DND-41 (cell line): ENCODE measurements around the gene SLC26A2.

ENCODE experiments used
- EZH2 ChIP-seq: IDR thresholded peaks from 3 replicates; pipeline ENCODE4 v1.6.1; 2012; ENCODE audit warnings: borderline replicate concordance, low read depth, mild to moderate bottlenecking, moderate library complexity, low read length, inconsistent platforms; ENCODE audit not compliant: severe bottlenecking
- TF ChIP-seq, protein P1 (sequence below): IDR thresholded peaks from 2 replicates; pipeline ENCODE4 v1.5.1; 2012; ENCODE audit warnings: borderline replicate concordance, low read length, moderate library complexity, mild to moderate bottlenecking; ENCODE audit not compliant: poor library complexity, severe bottlenecking; ENCODE audit errors: extremely low read depth

DNA sequence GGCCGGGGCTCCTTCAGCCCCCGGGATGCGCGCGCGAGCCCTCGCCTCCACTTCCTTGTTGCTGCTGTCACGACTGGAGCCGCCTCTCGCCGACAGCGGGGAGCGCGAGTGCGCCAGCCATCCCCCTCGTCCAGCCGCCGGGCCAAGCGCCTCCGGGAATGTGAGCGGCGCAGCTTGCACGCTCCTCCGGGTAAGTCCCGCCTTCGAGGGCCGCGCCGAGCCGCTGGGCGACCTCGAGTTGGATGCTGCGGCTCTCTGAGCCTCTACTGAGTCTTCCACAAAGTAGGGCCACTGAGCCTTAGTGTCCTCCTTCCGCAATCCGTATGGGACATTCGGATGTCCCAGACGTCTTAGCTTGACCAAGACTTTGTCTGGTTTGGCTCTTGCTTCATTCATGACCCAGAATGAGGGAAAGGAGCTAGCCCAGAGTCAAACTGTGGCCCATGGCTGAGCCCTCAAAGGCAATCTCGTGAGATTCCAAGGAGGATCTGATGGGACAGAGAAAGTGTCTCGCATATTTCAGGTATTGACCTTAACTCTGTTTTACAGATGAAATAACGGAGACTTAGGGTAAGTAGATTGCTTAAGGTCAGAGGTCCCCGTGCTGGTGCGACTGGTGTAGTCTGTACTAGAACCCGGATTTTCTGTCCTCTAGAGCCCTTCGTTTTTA, 40.6 kb downstream of the SLC26A2 start:
- TF ChIP-seq, protein P1, sequence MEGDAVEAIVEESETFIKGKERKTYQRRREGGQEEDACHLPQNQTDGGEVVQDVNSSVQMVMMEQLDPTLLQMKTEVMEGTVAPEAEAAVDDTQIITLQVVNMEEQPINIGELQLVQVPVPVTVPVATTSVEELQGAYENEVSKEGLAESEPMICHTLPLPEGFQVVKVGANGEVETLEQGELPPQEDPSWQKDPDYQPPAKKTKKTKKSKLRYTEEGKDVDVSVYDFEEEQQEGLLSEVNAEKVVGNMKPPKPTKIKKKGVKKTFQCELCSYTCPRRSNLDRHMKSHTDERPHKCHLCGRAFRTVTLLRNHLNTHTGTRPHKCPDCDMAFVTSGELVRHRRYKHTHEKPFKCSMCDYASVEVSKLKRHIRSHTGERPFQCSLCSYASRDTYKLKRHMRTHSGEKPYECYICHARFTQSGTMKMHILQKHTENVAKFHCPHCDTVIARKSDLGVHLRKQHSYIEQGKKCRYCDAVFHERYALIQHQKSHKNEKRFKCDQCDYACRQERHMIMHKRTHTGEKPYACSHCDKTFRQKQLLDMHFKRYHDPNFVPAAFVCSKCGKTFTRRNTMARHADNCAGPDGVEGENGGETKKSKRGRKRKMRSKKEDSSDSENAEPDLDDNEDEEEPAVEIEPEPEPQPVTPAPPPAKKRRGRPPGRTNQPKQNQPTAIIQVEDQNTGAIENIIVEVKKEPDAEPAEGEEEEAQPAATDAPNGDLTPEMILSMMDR, result no peak
- TF ChIP-seq EZH2, result no peak
